Stimulated activated CD4-positive, alpha-beta T cell treated with anti-CD3 and anti-CD28 coated beads, Interleukin-15, amount 100 ng/mL, for 48 hours (primary cell): Measurements from ENCODE around the gene KRTAP10-7.
"Not testable (repeated sequence)": the region's sequence is repeated elsewhere in the genome, so short reads cannot be mapped to it uniquely, and the experiment has no call there.

ENCODE experiments used
- DNase-seq, 2 donors: peaks; one replicate each; pipeline ENCODE4 v3.0.0-alpha.2; 2020; ENCODE audit warnings: low read depth in 2 of 2

Gene KRTAP10-7

GRCh38 chr21:44632067-44632466, 31.7 kb downstream of the KRTAP10-7 start:
- no peak for DNase-seq

GRCh38 chr21:44636209-44637017, 36.0 kb downstream of the KRTAP10-7 start:
- DNase-seq: no peak

- DNase-seq: no peak
Observed at GRCh38 chr21:44637018-44637850, 36.8 kb downstream of the KRTAP10-7 start, which contains the start of gene KRTAP10-10. TSS of gene KRTAP10-10 (plus strand) at chr21:44637356. CDS start at chr21:44637418, 62 bp downstream.

- DNase-seq: not testable (repeated sequence)
Observed at GRCh38 chr21:44637851-44638348, 37.5 kb downstream of the KRTAP10-7 start.

GRCh38 chr21:44638506-44639330, 38.3 kb downstream of the KRTAP10-7 start:
- DNase-seq: not testable (repeated sequence)

- no peak for DNase-seq
Observed at GRCh38 chr21:44639331-44639655, 38.9 kb downstream of the KRTAP10-7 start.

DNA sequence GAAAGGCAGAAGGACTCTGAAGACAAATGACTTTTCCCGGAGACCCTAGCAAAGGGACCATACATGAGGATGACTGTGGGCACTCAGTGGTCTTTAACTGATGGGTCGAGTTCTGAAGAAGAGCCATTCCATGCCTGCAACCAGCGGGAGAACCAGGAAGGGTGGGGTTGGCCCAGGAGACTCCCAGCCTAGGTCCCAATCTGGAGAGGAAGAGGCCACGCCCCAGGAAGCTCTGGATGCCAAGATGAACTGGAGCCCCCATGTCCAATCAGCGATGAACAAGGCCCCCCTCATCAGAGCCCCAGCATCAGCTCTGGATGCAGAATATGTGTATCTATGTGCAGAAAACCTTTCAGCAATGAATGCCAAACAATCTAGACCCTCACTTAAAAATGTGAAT, 40.4 kb downstream of the KRTAP10-7 start:
- no peak for DNase-seq

DNA sequence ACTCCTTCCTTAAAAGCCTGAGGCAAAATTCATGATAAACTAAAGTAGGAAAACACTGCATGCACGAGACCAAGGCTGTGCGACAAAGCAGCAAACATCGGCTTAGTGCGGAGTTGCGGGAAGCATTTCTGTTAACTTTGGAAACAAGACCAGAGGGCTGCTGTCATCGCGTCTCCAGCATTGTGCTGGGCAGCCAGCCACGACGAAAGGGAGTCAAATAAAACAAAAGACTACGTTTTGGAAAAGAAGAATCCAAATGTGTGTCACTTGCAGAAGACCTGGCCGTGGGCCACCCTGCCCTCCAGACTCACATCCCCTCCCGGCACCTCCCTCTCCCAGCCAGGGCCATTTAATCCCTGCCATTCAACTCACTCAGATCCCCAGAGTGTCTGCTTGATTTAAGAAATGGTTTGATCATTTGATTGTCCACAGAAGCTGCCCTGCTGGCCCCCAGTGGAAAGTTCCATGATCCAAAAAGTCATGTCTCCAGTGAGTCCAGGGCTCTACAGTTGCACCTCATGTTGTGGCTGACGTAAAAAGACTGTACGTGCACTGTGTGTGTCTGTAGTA, 43.4 kb downstream of the KRTAP10-7 start:
- DNase-seq: no peak

- no peak for DNase-seq
Observed at GRCh38 chr21:44644878-44645277, 44.5 kb downstream of the KRTAP10-7 start.

DNA sequence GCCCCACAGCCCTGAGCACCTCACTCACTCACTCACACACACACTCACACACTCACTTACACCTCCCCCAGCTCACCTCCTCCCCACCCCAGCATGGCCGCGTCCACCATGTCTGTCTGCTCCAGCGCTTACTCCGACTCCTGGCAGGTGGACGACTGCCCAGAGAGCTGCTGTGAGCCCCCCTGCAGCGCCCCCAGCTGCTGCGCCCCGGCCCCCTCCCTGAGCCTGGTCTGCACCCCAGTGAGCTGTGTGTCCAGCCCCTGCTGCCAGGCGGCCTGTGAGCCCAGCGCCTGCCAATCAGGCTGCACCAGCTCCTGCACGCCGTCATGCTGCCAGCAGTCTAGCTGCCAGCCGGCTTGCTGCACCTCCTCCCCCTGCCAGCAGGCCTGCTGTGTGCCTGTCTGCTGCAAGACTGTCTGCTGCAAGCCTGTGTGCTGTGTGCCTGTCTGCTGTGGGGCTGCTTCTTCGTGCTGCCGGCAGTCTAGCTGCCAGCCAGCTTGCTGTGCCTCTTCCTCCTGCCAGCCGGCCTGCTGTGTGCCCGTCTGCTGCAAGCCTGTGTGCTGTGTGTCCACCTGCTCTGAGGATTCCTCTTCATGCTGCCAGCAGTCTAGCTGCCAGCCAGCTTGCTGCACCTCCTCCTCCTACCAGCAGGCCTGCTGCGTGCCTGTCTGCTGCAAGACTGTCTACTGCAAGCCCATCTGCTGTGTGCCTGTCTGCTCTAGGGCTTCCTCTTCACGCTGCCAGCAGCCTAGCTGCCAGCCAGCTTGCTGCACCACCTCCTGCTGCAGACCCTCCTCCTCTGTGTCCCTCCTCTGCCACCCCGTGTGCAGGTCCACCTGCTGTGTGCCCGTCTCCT, 46.2 kb downstream of the KRTAP10-7 start, which contains the start of gene KRTAP10-11:
Gene KRTAP10-11, plus strand, starts transcription at position 49 of the 856 bp plus-strand sequence. Its CDS starts 45 bp downstream, at position 94.
- DNase-seq: not testable (repeated sequence)

- no peak for DNase-seq
Observed at GRCh38 chr21:44647222-44647552, 46.8 kb downstream of the KRTAP10-7 start.

DNA sequence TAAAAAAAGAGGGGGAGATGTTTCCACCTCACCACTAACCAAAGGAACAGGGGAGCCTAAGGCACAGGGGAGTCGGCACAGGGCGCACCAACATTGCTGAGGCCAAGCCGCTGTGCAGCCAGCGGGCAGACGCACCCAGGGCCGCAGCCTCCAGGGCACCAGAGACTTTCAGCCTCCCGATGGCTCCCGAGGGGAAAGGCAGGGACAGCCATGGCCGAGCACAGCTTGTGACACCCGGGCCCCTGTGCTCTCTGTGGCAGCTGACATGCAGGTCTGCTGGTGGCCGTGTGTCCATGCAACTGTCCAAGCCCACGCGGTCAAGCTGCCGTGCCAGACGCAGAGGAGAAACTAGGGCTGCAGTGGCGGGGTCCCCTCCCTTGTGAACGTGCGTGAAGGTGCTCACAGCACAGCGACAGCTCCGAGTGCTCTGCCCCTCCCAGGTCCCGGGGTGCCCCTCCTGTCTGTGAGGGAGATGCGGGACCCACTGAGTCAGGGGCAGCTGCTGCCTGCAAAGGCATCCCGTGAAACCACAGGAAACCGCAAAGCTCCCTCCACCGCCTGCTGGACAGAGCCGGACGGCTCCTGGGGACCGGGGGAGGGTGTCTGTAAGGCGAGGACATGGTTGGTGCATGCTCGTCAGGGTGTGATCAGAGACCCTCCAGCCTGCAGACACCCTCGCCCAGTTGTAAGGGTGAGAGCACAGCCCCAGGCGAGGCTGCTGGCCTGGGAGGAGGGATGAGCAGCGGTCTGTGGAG, 48.3 kb downstream of the KRTAP10-7 start:
- DNase-seq: no peak

GRCh38 chr21:44649521-44650100, 49.2 kb downstream of the KRTAP10-7 start:
- DNase-seq: no peak

DNA sequence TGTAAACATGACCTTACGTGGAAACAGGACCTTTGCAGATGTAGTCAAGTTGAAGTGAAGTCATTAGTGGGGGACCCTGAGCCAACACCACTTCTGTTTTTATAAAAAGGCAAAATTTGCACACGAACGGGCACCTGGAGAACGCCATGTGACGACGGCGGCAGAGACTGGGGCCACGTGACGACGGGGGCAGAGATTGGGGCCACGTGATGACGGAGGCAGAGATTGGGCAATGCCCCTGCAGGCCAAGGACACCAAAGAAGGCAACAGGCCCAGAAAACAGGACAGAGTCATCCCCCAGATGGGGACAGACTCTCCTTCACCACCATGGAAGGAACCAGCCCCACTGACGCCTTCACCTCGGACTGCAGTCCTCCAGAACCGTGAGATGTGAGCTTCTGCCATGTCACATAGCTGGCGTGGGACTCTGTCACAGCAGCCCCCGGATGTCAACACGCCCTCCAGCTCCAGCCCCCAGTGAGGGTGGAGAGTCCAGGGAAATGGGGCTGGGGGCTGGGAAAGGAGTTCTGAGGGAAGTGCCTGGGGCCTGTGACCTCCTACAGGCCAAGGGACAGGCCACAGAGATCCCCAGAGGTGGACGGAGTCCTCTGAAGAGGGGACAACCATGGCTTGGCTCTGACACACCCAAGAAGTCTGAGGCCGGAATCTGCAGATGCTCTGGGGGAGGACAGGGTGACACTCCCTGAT, 50.0 kb downstream of the KRTAP10-7 start:
- no peak for DNase-seq

DNA sequence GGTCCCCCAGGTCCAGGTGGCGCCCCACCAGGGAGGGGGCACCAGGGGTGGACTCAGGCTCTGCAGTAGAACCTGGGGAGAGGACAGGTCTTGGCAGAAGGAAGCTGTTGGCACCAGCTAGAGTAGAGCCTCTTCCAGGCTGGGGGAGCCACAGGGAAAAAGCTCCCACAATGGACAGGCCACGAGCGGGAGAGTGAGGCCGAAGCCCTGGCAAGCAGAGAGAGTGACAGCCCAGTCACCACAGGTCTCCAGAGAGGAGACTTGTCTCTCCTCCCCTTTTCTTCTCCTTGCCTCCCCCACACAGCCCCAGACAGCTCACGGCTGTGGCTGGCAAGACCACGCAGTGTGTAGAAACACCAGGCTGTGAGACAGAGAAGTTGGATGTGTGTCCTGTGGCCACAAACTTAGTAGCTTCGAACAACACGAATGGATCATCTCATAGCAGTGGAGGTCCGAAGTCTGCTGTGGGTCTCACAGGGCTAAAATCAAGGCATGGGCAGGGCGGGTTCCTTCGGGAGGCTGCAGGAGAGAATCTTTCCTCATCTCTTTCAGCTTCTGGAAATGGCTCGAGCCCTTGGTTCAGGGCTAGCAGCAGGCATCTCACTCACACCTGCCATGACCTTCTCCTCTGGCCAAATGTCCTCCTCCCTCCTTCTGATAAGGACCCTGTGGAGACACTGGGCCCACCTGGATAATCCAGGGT, 50.7 kb downstream of the KRTAP10-7 start:
- DNase-seq: no peak
